WTC11 (cell line): Measurements from ENCODE around the gene DFFB.

Source experiments
- ATF2 ChIP-seq: sonication (generic); formaldehyde crosslinking; IDR thresholded peaks from 2 replicates; pipeline ENCODE4 v1.8.1; 2022; ENCODE audit warnings: low read depth, missing genetic modification reagents, borderline replicate concordance
- ATF3 ChIP-seq: sonication (generic); formaldehyde crosslinking; conservative IDR thresholded peaks from 2 replicates; pipeline ENCODE4 v1.8.1; 2022; ENCODE audit warnings: mild to moderate bottlenecking, missing genetic modification reagents
- ATF6 ChIP-seq: sonication (generic); formaldehyde crosslinking; IDR thresholded peaks from 2 replicates; pipeline ENCODE4 v1.8.1; 2023; ENCODE audit warnings: mild to moderate bottlenecking, missing genetic modification reagents
- CTCF ChIP-seq: fragments of 200-600 bp; IDR thresholded peaks from 2 replicates; pipeline ENCODE4 v1.8.0; 2022; ENCODE audit warnings: antibody characterized with exemption
- ERG ChIP-seq: fragments of 250-450 bp; sonication (Bioruptor Pico); IDR thresholded peaks from 2 replicates; pipeline ENCODE4 v1.8.0; 2021; ENCODE audit warnings: mild to moderate bottlenecking
- ESRRA ChIP-seq: sonication (generic); formaldehyde crosslinking; IDR thresholded peaks from 2 replicates; pipeline ENCODE4 v1.8.1; 2022; ENCODE audit warnings: mild to moderate bottlenecking, missing genetic modification reagents, borderline replicate concordance
- GABPB1 ChIP-seq: sonication (generic); formaldehyde crosslinking; IDR thresholded peaks from 2 replicates; pipeline ENCODE4 v1.8.1; 2023; ENCODE audit warnings: mild to moderate bottlenecking, missing genetic modification reagents
- NR2C2 ChIP-seq: sonication (generic); formaldehyde crosslinking; IDR thresholded peaks from 2 replicates; pipeline ENCODE4 v1.8.0; 2022; ENCODE audit warnings: mild to moderate bottlenecking, missing genetic modification reagents
- RORB ChIP-seq: fragments of 250-450 bp; sonication (Bioruptor Pico); IDR thresholded peaks from 2 replicates; pipeline ENCODE4 v1.9.0; 2021; ENCODE audit warnings: mild to moderate bottlenecking
- SP1 ChIP-seq: sonication (generic); formaldehyde crosslinking; conservative IDR thresholded peaks from 2 replicates; pipeline ENCODE4 v1.8.1; 2022; ENCODE audit warnings: missing genetic modification reagents
- ZNF138 ChIP-seq: sonication (generic); formaldehyde crosslinking; conservative IDR thresholded peaks from 2 replicates; pipeline ENCODE4 v1.8.1; 2022; ENCODE audit warnings: mild to moderate bottlenecking, moderate library complexity, missing genetic modification reagents
- ZNF317 ChIP-seq: sonication (generic); formaldehyde crosslinking; IDR thresholded peaks from 2 replicates; pipeline ENCODE4 v1.8.1; 2023; ENCODE audit warnings: low read depth, mild to moderate bottlenecking, moderate library complexity, missing genetic modification reagents, borderline replicate concordance

- TF ChIP-seq ZNF317 (CRISPR knock-in tag) (no peak), ATF6 (CRISPR knock-in tag) (no peak), ESRRA (CRISPR knock-in tag) (no peak), NR2C2 (CRISPR knock-in tag) (no peak), ATF2 (no peak), CTCF (no peak), SP1 (CRISPR knock-in tag) (no peak), RORB (CRISPR knock-in tag) (no peak), ZNF138 (CRISPR knock-in tag) (no peak), ATF3 (CRISPR knock-in tag) (no peak), GABPB1 (no peak), ERG (no peak)
Measured at GRCh38 chr1:3871451-3871805, 14.2 kb downstream of the DFFB start.
